Transverse colon (tissue), 4 donors: ENCODE data around the gene MARK2. TPM values are rescaled to one million over a fixed set of nuclear protein-coding genes. Genes with fewer than 3 reads are reported as not detected.

Experiments used
- DNase-seq: peaks from one replicate; pipeline ENCODE4 v3.0.0-alpha.2; 2019
- H3K27ac ChIP-seq, 4 donors: fragments of 200-600 bp; sonication (generic); 2 replicates each; pipeline ENCODE4 v1.5.1; 2016 to 2018; ENCODE audit warnings: inconsistent platforms in 4 of 4
- H3K27me3 ChIP-seq: fragments of 200-600 bp; sonication (generic); 2 replicates; pipeline ENCODE4 v1.5.1; 2017; ENCODE audit warnings: inconsistent platforms
- H3K36me3 ChIP-seq, 4 donors: fragments of 200-600 bp; sonication (generic); 2 replicates each; pipeline ENCODE4 v1.5.1; 2017 to 2019; ENCODE audit warnings: inconsistent platforms in 4 of 4
- H3K4me1 ChIP-seq, 4 donors: fragments of 200-600 bp; sonication (generic); 2 replicates each; pipeline ENCODE4 v1.5.1; 2017 to 2020; ENCODE audit warnings: inconsistent platforms in 4 of 4
- H3K4me3 ChIP-seq, 4 donors: fragments of 200-600 bp; sonication (generic); 1 replicate in 1 of 4; 2 replicates in 3 of 4; pipeline versions ENCODE4 v1.5.1 to v1.6.1; 2017 to 2019; ENCODE audit warnings: inconsistent platforms in 4 of 4
- H3K9me3 ChIP-seq, 2 donors: fragments of 200-600 bp; sonication (generic); 2 replicates each; pipeline ENCODE4 v1.5.1; 2017 to 2019; ENCODE audit warnings: inconsistent platforms in 2 of 2
- CTCF ChIP-seq, 5 experiments: fragments of 200-600 bp in 3 of 5; fragments of 450-650 bp in 2 of 5; sonication (generic) in 3 of 5; IDR thresholded peaks; 1 replicate in 2 of 5; 2 replicates in 3 of 5; pipeline ENCODE4 v1.5.1; 2016 to 2017; ENCODE audit warnings: antibody characterized with exemption in 5 of 5, inconsistent platforms in 3 of 5, mild to moderate bottlenecking in 2 of 5, moderate library complexity in 1 of 5
- EP300 ChIP-seq: sonication (generic); formaldehyde crosslinking; IDR thresholded peaks from one replicate; pipeline ENCODE4 v1.6.1; 2017; ENCODE audit warnings: antibody characterized with exemption, low read depth
- POLR2A ChIP-seq: fragments of 450-650 bp; IDR thresholded peaks from one replicate; pipeline ENCODE4 v1.6.1; 2016; ENCODE audit warnings: antibody characterized with exemption, mild to moderate bottlenecking, moderate library complexity
- POLR2AphosphoS5 ChIP-seq, 3 donors: sonication (generic); formaldehyde crosslinking; IDR thresholded peaks; one replicate each; pipeline ENCODE4 v1.6.1; 2016; ENCODE audit warnings: antibody characterized with exemption in 3 of 3
- WGBS, 2 donors: methylation state at CpG; one replicate each; pipeline ENCODE4 v1.1.5; 2018; ENCODE audit warnings: low coverage in 1 of 2; 5-methylcytosine and 5-hydroxymethylcytosine counted together
- in situ Hi-C, 4 donors: fragments of 200-750 bp; cut with MboI; loops; one replicate each; pipeline versions ENCODE4 v1.15.0 to v1.15.1; 2017; ENCODE audit warnings: low sequenced_read_pairs in 3 of 4, low pct_ligation_motif_present in 1 of 4, low pct_unique_long_range_greater_than_20kb in 1 of 4
- intact Hi-C: fragments of 100-400 bp; cut with DNase I; formaldehyde crosslinking; loops from one replicate; pipeline ENCODE4 v1.15.1; 2023; ENCODE audit warnings: low total_unique reads
- total RNA-seq, 4 donors: library from RNA; depleted of rRNA; stranded (reverse); fragments of >200 nt; gene quantifications; one replicate each; pipeline ENCODE4 v1.1.0, GENCODE V29; 2016

MARK2 gene
- total RNA-seq, 4 donors from 2014 or later, result 33.0 to 106 (median 77.8) TPM

DNA sequence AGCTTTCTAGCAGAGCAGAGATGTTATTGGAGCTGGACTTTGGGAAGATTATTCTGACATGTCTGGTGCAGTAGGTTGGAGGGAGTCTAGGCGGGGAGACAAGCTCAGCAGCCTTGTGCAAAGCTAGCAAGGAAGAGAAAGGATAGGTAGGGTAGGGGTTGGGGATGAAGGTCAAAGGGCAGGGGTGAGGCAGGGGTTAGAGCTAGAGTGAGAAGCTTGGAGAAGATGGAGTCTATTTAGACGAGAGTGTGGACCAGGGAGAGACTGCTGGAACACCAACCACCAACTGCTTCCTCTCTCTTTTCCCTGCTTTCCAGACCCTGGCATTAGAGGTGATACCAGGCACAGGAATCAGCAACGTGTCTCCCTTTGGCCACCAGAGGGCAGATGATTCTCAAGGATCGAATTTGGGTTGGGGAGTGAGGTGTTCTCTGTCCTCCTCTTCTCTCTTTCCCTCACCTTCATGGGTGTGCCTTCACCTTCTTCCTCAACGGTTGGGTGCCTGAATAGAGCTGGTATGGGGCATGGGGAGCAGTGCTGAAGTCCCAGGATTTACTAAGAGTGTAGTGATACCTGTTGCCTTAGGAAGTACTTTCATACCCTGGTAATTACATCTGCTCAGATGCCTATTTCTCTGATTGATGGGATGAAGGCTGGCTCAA lies 1.8 kb upstream of the MARK2 start:
- Histone ChIP-seq H3K36me3 (no peaks in the 10 kb centered on the region), H3K4me3 (no peak overlapping the region), H3K9me3 (no peaks in the 10 kb centered on the region), H3K4me1 (peaks cover 23 to 39% (median 33%) of the 10 kb centered on the region in 4 donors), H3K27me3 (no peaks in the 10 kb centered on the region), H3K27ac (peak overlapping the region; percentile 90 to 95 (median 94))
- no peak for TF ChIP-seq POLR2A
- TF ChIP-seq CTCF (IDR thresholded peaks at IDR 0.05), result peak; percentile 82 to 96 (median 88)
- in situ Hi-C loops, result loop anchor here (5.0 to 25.0 kb wide), 5 partner anchors 68 to 325 kb away; partner anchors contain the start of gene MACROD1 (in 1 of the 4)
- DNase-seq, result peak; percentile 85
- 14 to 67% methylated on average over 1 to 5 of the region's 5 CpGs for whole genome bisulfite sequencing, 2 donors
- intact Hi-C loops, result loop anchor here (5.0 kb wide), 1 partner anchor 310 kb away; no protein-coding TSS in a partner anchor

DNA sequence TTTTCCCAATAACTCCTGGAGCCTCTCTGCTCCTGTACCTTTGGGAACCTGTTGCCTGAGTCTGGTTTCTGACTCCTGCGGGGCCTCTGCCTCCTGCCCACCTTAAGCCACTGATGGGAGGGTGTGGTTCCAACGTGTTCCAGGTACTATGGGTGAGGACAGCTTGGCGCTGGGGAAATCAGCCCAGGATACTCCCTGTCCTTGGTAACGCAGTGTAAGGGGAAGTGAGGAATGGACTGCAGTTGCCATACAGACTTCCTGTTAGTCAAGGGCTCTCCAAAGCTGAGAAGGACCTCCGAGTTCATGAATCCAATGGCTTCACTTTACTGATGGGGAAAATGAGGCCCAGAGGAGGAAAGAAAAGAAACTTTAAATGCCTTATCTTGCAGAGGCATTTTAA lies 1.2 kb upstream of the MARK2 start:
- peak; percentile 40 for DNase-seq
- WGBS, 2 donors, result 3 to 38% methylated on average over 3 to 5 of the region's 5 CpGs
- Histone ChIP-seq H3K27ac (peak overlapping the region; percentile 90 to 95 (median 94)), H3K9me3 (no peaks in the 10 kb centered on the region), H3K36me3 (no peaks in the 10 kb centered on the region), H3K4me3 (peak overlapping the region in 1 of 4 donors; percentile 78), H3K4me1 (peaks cover 29 to 45% (median 39%) of the 10 kb centered on the region in 4 donors), H3K27me3 (no peaks in the 10 kb centered on the region)
- intact Hi-C loops (loop anchor here (2.0 to 5.0 kb wide), 2 partner anchors 107 to 310 kb away; no protein-coding TSS in a partner anchor), in situ Hi-C loops (loop anchor here (5.0 to 25.0 kb wide), 5 partner anchors 67 to 325 kb away; partner anchors contain the start of gene MACROD1 (in 1 of the 4))
- TF ChIP-seq POLR2AphosphoS5 (IDR thresholded peaks at IDR 0.05), result no peak
- no peak for TF ChIP-seq CTCF (IDR thresholded peaks at IDR 0.05)
- no peak for TF ChIP-seq EP300
- no peak for TF ChIP-seq POLR2A

DNA sequence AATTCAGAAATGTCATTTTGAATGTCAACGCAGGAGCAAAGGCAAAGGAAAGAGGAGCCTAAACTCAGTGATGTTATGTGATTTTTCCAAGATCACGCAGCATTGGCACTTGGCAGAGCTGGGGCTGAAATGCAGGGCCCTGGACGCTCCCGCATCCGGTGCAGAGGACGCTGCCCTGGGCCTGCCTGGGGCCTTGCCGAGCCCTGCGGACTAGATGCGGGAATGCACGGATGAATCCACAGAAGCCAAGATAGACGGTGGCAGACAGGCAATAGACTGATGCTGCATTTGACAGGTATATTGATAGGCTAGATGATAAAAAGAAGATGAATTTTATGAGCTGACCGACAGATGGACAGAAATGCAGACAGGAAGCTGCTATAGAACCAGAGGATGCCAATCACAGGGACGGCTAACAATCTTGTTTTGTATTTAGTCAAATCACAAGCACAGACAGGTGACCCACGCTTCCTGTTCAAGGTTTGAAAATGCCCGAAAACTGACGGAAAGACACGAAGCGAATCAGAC lies 696 bp upstream of the MARK2 start:
- Histone ChIP-seq H3K9me3 (no peaks in the 10 kb centered on the region), H3K27ac (peak overlapping the region; percentile 90 to 95 (median 94)), H3K36me3 (no peaks in the 10 kb centered on the region), H3K27me3 (no peaks in the 10 kb centered on the region), H3K4me3 (peak overlapping the region in 3 of 4 donors; percentile 9 to 93 (median 78)), H3K4me1 (peaks cover 34 to 50% (median 42%) of the 10 kb centered on the region in 4 donors)
- peak; percentile 35 for DNase-seq
- in situ Hi-C loops, result loop anchor here (5.0 to 25.0 kb wide), 5 partner anchors 67 to 324 kb away; partner anchors contain the start of gene MACROD1 (in 1 of the 4)
- peak in 2 of 5 experiments; percentile 13 to 28 for TF ChIP-seq CTCF (IDR thresholded peaks at IDR 0.05)
- no peak for TF ChIP-seq POLR2A
- whole genome bisulfite sequencing, 2 donors, result 20 to 43% methylated on average over 1 to 18 of the region's 18 CpGs
- intact Hi-C loops, result loop anchor here (2.0 to 5.0 kb wide), 2 partner anchors 107 to 309 kb away; no protein-coding TSS in a partner anchor
